HG03095 (cell line): ENCODE data around the gene PRDM8.
A peak's percentile ranks its signal among the peaks of the same experiment; 100 is the strongest.

Experiments
- ATAC-seq: cut with Tn5 transposase; IDR thresholded peaks from one replicate; pipeline ENCODE4 v1.9.1; 2021; ENCODE audit warnings: moderate library complexity; ENCODE audit not compliant: unreplicated experiment

Gene PRDM8

GRCh38 chr4:80183250-80184052 is 13.9 kb upstream of the PRDM8 start:
- peak; percentile 22 for ATAC-seq

GRCh38 chr4:80184053-80184824 is 13.1 kb upstream of the PRDM8 start:
- peak; percentile 94 for ATAC-seq

DNA sequence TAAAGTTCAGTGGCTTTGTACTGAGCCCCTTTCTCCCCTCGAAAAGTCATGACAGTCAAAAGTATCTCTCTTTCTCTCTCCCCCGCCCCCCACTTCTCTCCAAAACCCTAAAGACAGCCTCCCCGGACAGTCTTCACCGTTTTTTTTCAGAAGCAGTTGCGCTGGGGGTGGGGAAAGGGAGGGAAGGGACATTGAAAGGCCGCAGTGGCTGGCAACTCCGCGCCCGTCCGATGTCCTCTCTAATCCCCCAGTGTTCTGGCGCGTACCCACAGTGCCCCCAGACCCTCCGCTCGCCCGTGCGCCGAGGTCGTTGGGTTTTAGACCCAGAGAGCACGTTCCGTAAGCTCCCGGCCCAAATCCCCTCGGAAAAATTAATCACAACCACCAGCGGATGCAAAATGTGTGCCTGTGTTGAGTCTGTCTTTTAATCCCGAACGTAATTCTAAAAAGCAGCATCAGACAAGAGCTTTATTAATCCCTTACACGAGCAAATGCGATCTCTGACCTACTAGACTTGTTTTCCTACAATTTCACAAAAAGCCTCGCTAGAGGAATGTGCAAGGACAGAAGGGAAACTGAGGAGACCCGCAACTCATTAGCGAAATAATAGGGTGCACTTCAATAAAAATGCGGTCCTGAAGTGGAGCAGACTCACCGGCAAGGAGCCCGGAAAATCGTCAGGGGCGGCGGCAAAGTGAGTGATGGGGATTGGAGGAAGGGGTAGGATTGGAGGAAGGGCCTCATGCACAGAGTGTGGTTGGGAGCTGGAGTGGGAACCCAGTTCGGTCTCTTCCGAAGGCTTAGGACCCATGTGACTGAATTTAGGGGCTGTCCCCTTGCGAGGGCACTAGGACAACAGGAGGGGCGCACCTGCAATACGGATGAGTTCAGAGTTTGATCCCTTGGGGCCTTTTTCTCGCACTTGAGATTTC is 12.2 kb upstream of the PRDM8 start:
- ATAC-seq = no peak

- no peak for ATAC-seq
These were observed 11.3 kb upstream of the PRDM8 start for GRCh38 chr4:80185787-80186548.

GRCh38 chr4:80186676-80187075 is 10.6 kb upstream of the PRDM8 start:
- no peak for ATAC-seq

GRCh38 chr4:80187677-80188076 is 9.6 kb upstream of the PRDM8 start:
- ATAC-seq = no peak

- ATAC-seq = no peak
These were observed 8.9 kb upstream of the PRDM8 start for GRCh38 chr4:80188457-80188800.

GRCh38 chr4:80188801-80189458 is 8.4 kb upstream of the PRDM8 start:
- no peak for ATAC-seq

GRCh38 chr4:80189581-80189955 is 7.7 kb upstream of the PRDM8 start:
- no peak for ATAC-seq

GRCh38 chr4:80189956-80190677 is 7.2 kb upstream of the PRDM8 start:
- no peak for ATAC-seq

DNA sequence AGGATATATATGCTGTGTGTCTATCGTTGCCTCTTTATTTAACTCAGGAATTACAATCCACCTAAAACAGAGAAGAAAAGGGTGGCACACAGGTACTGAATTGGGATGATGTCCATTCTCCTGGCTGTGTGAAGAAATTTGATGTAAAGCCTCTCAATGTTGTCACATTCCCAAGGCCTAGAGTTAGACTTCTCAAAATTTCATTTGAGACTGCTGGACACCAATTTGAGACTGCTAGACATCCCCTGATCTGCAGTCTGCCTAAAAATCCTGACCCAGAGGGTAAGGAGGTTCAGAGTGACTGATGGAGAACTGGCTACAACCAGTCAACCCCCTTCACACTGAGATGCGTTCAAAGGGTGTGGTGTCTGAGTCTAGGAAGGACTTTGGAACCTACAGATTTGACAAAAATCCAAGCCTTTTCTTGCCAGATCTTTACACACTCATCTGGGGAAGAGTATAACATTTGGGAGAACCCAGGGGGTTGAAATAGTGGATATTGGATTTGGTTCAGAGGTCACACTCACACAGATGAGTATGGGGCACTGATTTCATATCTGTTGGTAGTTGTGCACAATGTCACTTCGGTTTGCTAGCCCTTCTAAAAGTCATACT is 4.9 kb upstream of the PRDM8 start:
- no peak for ATAC-seq

GRCh38 chr4:80192937-80193336 is 4.4 kb upstream of the PRDM8 start:
- no peak for ATAC-seq

DNA sequence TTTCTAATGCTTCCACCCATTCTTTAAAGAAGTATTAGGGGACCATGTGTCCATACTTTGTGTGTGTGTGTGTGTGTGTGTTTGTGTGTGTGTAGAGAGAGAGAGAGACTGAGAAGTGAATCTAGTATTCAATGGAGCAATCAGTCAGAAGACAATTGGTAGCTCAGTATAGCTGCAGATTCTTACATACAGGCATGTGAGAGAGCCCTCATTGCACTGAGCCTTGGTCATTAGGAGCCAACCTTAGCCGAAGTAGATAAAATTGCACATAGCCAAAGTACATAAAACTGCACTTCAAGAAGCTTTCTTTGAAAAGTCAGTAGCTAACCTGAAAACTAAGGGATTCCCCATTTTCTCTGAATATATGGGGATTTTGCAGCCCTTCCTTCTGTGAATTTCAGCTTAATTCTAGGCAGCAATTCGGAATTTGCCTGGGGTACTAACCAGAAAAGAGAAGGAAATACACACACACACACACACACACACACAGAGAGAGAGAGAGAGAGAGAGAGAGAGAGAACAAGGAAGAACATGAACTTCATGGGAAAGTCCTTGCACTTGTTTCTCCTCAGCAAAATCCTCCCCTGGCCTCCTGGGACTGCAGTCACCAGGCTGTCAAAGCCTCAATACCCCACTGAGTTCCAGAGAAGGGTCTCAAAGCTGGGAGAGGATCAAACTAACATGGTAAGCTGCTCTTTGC is 1.7 kb upstream of the PRDM8 start:
- no peak for ATAC-seq

DNA sequence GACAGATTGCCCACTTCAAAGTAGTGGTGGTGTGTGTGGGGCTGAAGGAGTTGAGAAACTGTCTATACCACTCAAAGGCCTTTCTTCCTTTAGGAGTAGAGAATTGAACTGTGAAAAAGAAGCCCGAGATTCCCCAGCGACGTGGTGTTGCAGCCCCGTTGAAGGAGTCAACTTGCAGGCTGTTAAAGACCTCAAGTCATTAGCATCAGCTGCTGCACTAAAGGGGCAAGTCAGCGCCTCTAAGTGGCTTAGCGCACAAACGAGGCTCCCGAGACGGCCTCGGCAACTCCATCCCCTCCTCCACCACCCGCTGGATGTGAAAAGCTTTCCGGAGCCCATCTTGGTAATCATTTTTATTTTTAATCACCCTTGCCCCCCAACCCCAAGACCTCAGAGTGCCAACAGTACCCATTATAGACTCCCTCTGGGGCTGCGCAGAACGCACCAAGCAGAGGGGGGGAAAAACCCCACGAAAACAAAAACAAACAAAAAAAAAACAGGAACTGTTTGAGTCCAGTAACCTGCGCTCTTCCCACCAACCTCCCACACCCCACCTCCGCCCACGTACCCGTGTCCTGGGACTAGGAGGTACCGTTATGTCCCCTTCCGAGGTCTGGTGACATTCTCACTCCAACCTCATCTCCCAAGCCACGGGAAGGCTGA is 913 bp upstream of the PRDM8 start:
- no peak for ATAC-seq

DNA sequence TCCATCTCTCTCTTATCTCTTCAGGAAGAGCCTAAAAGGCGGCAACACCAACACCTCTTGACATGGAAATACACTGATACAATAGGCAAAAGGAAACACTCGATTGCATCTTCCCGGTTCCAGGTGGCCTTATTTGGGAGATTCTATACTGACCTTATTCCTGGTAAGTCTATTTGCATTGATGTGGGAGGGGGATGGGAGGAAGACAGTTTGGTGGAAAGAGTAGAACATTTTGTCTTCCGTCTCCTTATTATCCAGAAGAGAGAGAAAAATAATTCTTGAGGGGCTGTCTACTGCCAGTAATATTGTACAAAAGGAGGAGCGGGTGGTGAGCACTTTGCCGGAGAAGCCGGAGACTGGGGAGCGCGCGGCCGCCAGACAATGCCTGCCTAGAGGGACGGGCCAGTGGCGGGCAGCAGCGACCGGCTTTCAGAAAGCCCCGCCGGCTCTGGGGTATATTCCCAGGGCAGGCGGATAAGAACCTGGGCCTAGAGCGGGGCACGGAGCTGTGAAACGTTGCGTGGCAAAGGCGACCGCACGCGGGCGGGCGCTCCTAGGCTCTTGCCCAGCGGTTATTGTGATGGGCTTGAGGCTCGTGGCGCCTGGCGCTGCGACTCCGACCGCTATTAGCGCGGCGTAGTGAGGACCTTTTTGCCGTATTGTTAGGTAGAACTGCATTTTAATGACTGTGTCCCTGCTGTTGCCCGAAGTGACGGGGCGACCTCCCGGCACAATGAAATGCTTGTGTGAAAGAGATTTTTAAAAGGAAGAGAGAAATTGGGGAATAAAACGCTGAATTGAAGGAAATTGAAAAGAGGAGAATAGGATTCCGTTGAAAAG is 518 bp downstream of the PRDM8 start:
- ATAC-seq = no peak

GRCh38 chr4:80198441-80198837 is 1.1 kb downstream of the PRDM8 start:
- no peak for ATAC-seq

- ATAC-seq = no peak
These were observed 1.8 kb downstream of the PRDM8 start for GRCh38 chr4:80199004-80199560.
